Lower lobe of right lung (tissue), 2 donors: ENCODE results near the gene COX4I1. TPM values are rescaled to one million over a fixed set of nuclear protein-coding genes. Genes with fewer than 3 reads are reported as not detected.
A peak's percentile ranks its signal among the peaks of the same experiment; 100 is the strongest.

ENCODE experiments used
- ATAC-seq, 2 donors: fragments of 200-7000 bp; cut with Tn5 transposase; one replicate each; pipeline ENCODE4 v1.9.1; 2020 to 2022; ENCODE audit warnings: mild to moderate bottlenecking in 2 of 2, moderate library complexity in 2 of 2
- DNase-seq: peaks from one replicate; pipeline ENCODE4 v3.0.0-alpha.2; 2020
- H3K27ac ChIP-seq: fragments of 200-600 bp; one replicate; pipeline ENCODE4 v1.8.0; 2022
- H3K27me3 ChIP-seq: fragments of 200-600 bp; one replicate; pipeline ENCODE4 v1.8.0; 2022; ENCODE audit warnings: low read depth
- H3K36me3 ChIP-seq: fragments of 200-600 bp; one replicate; pipeline ENCODE4 v1.8.0; 2022; ENCODE audit warnings: mild to moderate bottlenecking
- H3K4me1 ChIP-seq: fragments of 200-600 bp; one replicate; pipeline ENCODE4 v1.8.0; 2022
- H3K4me3 ChIP-seq: fragments of 200-600 bp; one replicate; pipeline ENCODE4 v1.8.0; 2022; ENCODE audit warnings: mild to moderate bottlenecking
- H3K9me3 ChIP-seq: fragments of 200-600 bp; one replicate; pipeline ENCODE4 v1.8.0; 2022
- intact Hi-C: fragments of 100-400 bp; cut with DNase I; formaldehyde crosslinking; loops from one replicate; pipeline ENCODE4 v1.11.0; 2022
- total RNA-seq: library from RNA; stranded (reverse); fragmentation: NEBNext Ultra II Directional; extraction: Animal tissue kit (Norgen Biotek cat#: 25700); gene quantifications from one replicate; pipeline ENCODE4 v1.2.1, GENCODE V29; 2021
- TF ChIP-seq, protein P1 (sequence below): fragments of 200-600 bp; IDR thresholded peaks from one replicate; pipeline ENCODE4 v1.8.0; 2022; ENCODE audit warnings: antibody characterized with exemption, mild to moderate bottlenecking
- donor health status: DM: no; HTN: yes; CAD: no; lungs with severe emphysema.

COX4I1 gene
- total RNA-seq, 1 donor from 2014 or later = 391 TPM

- intact Hi-C loops = no loop called here
- H3K27me3 ChIP-seq = peaks cover 15% of the 10 kb centered on the region
- no peaks in the 10 kb centered on the region for H3K36me3 ChIP-seq
- TF ChIP-seq, protein P1, sequence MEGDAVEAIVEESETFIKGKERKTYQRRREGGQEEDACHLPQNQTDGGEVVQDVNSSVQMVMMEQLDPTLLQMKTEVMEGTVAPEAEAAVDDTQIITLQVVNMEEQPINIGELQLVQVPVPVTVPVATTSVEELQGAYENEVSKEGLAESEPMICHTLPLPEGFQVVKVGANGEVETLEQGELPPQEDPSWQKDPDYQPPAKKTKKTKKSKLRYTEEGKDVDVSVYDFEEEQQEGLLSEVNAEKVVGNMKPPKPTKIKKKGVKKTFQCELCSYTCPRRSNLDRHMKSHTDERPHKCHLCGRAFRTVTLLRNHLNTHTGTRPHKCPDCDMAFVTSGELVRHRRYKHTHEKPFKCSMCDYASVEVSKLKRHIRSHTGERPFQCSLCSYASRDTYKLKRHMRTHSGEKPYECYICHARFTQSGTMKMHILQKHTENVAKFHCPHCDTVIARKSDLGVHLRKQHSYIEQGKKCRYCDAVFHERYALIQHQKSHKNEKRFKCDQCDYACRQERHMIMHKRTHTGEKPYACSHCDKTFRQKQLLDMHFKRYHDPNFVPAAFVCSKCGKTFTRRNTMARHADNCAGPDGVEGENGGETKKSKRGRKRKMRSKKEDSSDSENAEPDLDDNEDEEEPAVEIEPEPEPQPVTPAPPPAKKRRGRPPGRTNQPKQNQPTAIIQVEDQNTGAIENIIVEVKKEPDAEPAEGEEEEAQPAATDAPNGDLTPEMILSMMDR = no peak
- no peaks in the 10 kb centered on the region for H3K4me1 ChIP-seq
- DNase-seq (peak; percentile 17), ATAC-seq (no peak)
- H3K27ac ChIP-seq = no peak overlapping the region
- no peaks in the 10 kb centered on the region for H3K9me3 ChIP-seq
- H3K4me3 ChIP-seq = no peak overlapping the region
These were observed 43.4 kb downstream of the COX4I1 start for GRCh38 chr16:85842848-85843247.

GRCh38 chr16:85843471-85844168, 44.1 kb downstream of the COX4I1 start:
- ATAC-seq = no peak
- intact Hi-C loops = no loop called here
- no peaks in the 10 kb centered on the region for H3K4me1 ChIP-seq
- H3K36me3 ChIP-seq = no peaks in the 10 kb centered on the region
- peaks cover 15% of the 10 kb centered on the region for H3K27me3 ChIP-seq
- no peak overlapping the region for H3K4me3 ChIP-seq
- no peak for DNase-seq
- H3K9me3 ChIP-seq = no peaks in the 10 kb centered on the region
- no peak overlapping the region for H3K27ac ChIP-seq
- TF ChIP-seq, protein P1 = no peak

GRCh38 chr16:85844169-85844481, 44.6 kb downstream of the COX4I1 start:
- H3K9me3 ChIP-seq = no peaks in the 10 kb centered on the region
- H3K27ac ChIP-seq = no peak overlapping the region
- H3K27me3 ChIP-seq = peaks cover 15% of the 10 kb centered on the region
- no peak overlapping the region for H3K4me3 ChIP-seq
- no peak for DNase-seq
- H3K4me1 ChIP-seq = no peaks in the 10 kb centered on the region
- TF ChIP-seq, protein P1 = no peak
- ATAC-seq = no peak
- intact Hi-C loops = no loop called here
- H3K36me3 ChIP-seq = no peaks in the 10 kb centered on the region

GRCh38 chr16:85844786-85845185, 45.3 kb downstream of the COX4I1 start:
- H3K27ac ChIP-seq = no peak overlapping the region
- no peak for DNase-seq
- no peaks in the 10 kb centered on the region for H3K9me3 ChIP-seq
- TF ChIP-seq, protein P1 = no peak
- H3K4me3 ChIP-seq = no peak overlapping the region
- no peaks in the 10 kb centered on the region for H3K36me3 ChIP-seq
- no peak for ATAC-seq
- intact Hi-C loops = no loop called here
- peaks cover 20% of the 10 kb centered on the region for H3K27me3 ChIP-seq
- no peaks in the 10 kb centered on the region for H3K4me1 ChIP-seq

- TF ChIP-seq, protein P1 = no peak
- ATAC-seq = no peak
- intact Hi-C loops = no loop called here
- H3K36me3 ChIP-seq = no peaks in the 10 kb centered on the region
- no peaks in the 10 kb centered on the region for H3K4me1 ChIP-seq
- no peak overlapping the region for H3K27ac ChIP-seq
- peaks cover 20% of the 10 kb centered on the region for H3K27me3 ChIP-seq
- no peak overlapping the region for H3K4me3 ChIP-seq
- DNase-seq = no peak
- H3K9me3 ChIP-seq = no peaks in the 10 kb centered on the region
These were observed 45.8 kb downstream of the COX4I1 start for GRCh38 chr16:85845266-85845665.
